Eye (tissue), 1 donor: ENCODE data around the gene CCDC74B.
"Not testable (repeated sequence)": the region's sequence is repeated elsewhere in the genome, so short reads cannot be mapped to it uniquely, and the experiment has no call there.

Experiments
- DNase-seq: peaks from one replicate; pipeline ENCODE4 v3.0.0-alpha.2; 2015

Gene CCDC74B

GRCh38 chr2:130148515-130148914 lies 3.6 kb upstream of the CCDC74B start:
- DNase-seq = not testable (repeated sequence)

DNA sequence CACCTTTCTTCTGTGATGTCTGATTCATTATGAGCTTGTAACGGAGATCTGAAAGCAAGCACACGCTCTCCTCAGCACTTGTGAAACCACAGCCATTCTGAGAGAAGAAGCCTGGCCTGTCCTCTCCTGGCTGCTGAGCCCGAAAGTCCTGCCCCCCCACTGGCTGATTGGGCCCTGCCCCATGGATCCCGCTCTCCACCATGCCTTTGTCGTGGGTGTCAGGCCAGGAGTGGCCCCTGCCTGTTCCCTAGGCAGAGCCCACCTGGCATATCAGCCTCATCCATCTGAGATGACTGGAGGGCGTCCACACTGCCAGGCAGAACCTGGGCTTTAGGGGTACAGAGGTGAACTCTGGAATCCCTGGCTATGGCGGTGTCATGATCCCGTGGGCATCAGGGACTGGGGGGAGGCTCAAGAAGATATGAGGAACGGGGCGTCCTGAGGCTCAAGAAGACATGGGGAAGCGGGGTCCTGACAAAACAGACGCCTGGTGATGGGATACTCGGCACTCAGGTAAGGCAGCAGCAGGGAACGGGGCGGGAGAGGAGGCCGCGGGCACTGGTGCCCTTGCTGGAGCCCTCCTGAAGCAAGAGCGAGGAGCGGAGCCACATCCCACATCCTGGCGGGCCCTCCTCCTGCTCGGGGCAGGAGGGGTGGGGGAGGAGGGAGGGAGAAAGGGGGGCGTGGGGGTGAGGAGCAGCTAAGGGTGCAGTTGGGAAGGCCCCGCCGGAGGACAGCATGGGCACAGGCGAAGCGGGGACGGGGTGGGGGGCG lies 1.5 kb downstream of the CCDC74B start:
- not testable (repeated sequence) for DNase-seq

- not testable (repeated sequence) for DNase-seq
Observed at GRCh38 chr2:130142396-130143265, 2.3 kb downstream of the CCDC74B start.

DNA sequence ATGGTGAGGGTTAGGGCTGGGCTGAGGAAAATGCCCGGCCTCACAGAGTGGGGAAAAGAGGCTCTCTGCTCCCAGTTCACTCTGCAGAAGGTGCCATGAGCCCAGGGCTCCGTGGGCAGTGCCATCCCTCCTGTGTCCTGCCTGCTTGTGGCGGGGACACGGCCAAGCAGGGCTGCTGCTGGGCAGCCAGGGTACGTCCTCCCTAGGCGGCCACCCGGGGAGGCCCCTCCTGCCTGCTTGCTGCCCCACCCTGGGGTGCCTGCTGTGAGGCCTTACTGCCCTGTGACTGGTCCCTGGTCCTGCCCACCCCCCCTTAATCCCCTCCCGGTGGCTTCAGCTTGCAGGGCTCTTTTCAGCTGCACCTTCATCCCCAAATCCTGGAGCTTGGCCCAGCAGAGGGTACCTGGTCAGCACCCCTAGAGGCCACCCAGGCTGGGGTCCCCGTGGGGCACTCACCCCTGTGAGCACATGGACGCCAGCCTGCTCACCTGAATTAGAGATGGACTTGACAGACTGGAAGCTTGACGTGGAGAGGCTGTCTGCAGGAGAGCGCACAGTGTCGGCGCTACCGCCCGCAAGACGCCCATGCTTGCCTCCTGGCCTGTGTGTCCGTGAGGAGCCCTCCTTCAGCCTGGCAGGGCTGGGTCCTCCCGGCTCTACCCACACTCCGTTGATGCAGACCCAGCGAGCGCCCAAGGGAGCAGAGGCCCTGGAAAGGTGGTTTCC lies 3.1 kb downstream of the CCDC74B start:
- not testable (repeated sequence) for DNase-seq

DNA sequence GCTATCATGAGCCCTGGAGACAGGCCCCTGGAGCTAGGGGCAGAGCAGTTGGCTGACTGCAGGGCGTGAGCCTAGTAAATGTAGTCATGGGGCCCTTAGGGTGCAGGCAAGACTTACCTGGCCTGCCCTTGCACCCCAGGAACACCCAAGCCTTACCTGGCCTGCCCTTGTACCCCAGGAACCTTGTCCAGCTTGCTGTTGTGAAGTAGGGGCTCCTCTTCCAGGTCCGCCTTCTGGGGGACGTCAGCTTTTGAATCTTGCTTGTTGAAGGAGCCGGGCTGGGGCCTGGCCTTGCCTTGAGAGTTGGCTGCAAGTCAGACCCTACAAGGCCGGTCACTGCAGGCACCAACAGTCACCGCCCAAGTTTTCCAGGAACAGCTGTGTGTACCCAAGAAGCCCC lies 3.9 kb downstream of the CCDC74B start:
- not testable (repeated sequence) for DNase-seq

DNA sequence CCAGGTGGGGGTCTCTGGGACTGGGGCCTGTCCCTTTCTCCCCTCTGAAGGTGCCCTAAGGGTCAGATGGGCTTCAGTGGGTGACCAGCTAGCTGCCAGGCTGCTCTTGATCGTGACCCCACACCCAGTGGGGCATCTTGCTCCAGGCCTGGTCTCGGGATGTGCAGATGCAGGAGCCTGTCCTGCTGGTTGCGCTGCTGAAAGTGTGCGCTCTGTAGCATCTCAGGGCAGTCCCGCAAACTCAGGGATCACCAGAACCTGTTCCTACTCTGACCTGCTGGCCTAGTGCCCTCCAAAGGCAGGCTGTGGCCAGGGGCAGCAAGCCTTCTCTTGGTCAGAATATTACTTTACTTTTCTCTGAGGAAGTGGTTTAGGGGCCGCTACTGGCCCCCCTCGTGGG lies 4.4 kb downstream of the CCDC74B start:
- DNase-seq = not testable (repeated sequence)

- DNase-seq = not testable (repeated sequence)
Observed at GRCh38 chr2:130139331-130140280, 5.3 kb downstream of the CCDC74B start.

DNA sequence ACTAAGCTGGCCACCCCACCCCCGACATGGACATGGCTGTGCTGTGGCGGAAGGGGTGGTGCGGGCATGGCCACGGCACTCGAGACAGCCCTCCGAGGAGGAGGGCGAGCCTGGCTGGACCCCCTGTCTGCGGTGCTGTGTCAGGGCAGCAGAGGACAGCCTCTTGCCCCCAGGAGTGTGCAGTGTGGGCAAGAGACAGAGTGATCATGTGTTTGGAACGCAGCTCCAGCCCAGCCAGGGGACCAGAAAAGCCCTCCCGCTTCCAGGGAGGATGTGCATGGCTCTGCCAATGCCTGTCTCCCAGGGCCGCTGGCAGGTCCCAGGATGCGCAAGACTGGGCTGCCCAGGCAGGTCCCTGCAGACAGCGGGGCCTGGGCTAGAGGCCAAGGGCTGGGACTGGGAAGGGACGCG lies 6.1 kb downstream of the CCDC74B start:
- DNase-seq = not testable (repeated sequence)

GRCh38 chr2:130138326-130138725 lies 6.6 kb downstream of the CCDC74B start:
- DNase-seq = not testable (repeated sequence)

GRCh38 chr2:130137118-130137517 lies 7.8 kb downstream of the CCDC74B start:
- not testable (repeated sequence) for DNase-seq

DNA sequence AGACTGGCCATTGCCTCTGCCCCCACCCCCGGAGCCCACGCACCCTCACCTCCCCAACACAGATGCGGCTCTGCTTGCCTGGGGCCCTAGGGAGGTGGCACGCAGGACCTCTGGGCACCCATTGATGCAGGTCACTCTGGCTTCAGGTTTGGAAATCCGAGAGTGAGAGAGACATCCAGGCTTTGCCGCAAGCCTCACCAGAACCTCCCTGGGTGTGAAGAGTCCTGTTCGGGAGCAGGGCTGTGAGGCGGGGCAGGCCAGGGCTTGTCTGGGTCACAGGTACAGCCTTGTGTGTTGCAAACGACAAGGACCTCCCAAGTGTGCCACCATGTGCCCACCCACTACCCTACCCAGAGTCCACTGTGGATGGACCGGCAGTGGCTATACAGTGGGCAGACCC lies 8.4 kb downstream of the CCDC74B start:
- not testable (repeated sequence) for DNase-seq

DNA sequence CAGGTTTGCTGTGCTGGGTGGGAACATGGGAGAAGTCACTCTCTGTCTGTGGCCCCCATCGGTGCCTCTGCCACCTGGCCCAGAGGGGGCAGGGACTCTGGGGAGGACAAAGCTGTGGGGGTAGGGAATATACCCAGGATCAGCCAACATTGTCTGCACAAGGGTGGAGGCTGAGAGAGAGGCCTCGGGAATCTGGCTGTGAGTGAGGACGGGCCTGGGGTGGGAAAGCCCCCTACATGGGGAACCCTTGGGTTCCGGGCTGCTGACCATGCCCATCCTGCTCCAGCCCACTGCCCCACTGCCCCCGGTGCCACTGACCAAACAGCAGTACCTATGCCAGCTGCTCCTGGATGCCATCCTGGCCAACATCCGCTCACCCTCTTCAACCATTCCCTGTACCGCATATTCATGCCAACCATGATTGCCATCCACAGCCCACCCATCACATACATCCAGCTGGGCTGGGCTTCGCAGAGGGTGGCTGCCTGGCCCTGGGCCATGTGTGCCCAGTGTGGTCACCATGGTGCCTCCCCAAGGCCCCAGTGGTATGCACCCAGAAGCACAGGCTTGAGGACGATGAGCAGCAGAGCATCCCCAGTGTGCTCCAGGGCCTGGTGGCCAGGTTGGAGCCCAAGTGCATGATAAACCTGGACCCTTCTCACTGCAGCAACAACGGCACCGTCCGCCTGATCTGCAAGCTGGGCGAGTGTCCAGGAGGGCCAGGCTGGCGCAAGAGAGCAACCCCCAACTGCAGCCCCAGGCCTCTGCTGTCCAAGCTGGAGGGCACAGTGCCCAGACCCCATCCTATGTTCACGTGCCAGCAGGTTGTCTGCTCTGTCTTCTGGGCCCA lies 9.0 kb downstream of the CCDC74B start:
- DNase-seq = no peak

GRCh38 chr2:130129120-130129829 lies 15.6 kb downstream of the CCDC74B start, which contains the start of gene POTEF:
TSS of gene POTEF (minus strand) at chr2:130129222. CDS start at chr2:130120515, 8,707 bp downstream.
- not testable (repeated sequence) for DNase-seq

- DNase-seq = not testable (repeated sequence)
Observed at GRCh38 chr2:130128464-130128863, 16.4 kb downstream of the CCDC74B start.

DNA sequence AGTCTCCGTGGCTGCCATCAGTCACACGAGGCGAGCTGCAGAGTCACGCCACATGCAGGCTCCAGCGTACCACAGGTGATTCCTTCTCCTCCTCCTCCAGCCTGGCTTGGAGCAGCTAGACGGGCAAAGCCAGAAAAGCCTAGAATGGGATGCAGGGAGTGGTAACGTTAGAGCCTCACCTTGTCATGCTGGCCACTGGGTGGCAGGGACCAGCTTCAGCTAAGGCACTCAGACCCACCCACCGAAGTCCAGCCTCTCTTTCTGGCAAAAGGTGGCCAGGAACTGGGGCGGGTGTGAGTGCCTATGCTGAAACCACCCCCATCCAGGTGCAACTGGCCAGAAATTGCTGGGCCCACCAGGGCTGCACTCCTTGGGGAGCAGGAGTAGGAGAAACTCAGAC lies 17.2 kb downstream of the CCDC74B start:
- DNase-seq = not testable (repeated sequence)

DNA sequence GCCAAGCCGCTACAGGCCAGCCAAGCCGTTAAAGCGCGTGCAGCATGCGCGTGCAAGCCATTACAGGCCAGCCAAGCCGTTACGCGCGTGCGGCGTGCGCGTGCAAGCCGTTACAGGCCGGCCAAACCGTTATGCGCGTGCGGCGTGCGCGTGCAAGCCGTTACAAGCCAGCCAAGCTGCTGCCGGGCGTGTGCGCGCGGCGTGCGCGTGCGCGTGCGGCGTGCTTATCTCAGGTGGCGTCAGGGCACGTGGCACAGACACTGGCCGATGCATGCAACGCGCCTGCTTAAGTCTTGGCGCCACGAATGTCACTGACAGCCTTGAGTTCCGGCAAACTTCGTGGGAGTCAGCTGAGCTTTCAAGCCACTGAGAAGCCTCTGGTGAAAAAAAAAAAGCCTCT lies 24.0 kb downstream of the CCDC74B start:
- DNase-seq = not testable (repeated sequence)

- DNase-seq = peak; percentile 8
Observed at GRCh38 chr2:130102597-130103363, 42.1 kb downstream of the CCDC74B start.
